Gastrocnemius medialis (tissue), 4 donors: ENCODE results near the gene LYG1.

Source experiments
- POLR2A ChIP-seq, 2 donors: fragments of 450-650 bp; IDR thresholded peaks; one replicate each; pipeline ENCODE4 v1.6.1; 2017; ENCODE audit warnings: antibody characterized with exemption in 2 of 2, mild to moderate bottlenecking in 2 of 2, moderate library complexity in 2 of 2
- TF ChIP-seq, protein P1 (sequence below), 5 experiments: fragments of 450-650 bp in 3 of 5; fragments of 200-600 bp in 2 of 5; sonication (generic) in 2 of 5; IDR thresholded peaks in 4 of 5; conservative IDR thresholded peaks in 1 of 5; 1 replicate in 4 of 5; 2 replicates in 1 of 5; pipeline ENCODE4 v1.5.1; 2016 to 2019; ENCODE audit warnings: antibody characterized with exemption in 5 of 5, mild to moderate bottlenecking in 3 of 5, moderate library complexity in 3 of 5

- TF ChIP-seq POLR2A (IDR thresholded peaks at IDR 0.05), result no peak
- TF ChIP-seq, protein P1, sequence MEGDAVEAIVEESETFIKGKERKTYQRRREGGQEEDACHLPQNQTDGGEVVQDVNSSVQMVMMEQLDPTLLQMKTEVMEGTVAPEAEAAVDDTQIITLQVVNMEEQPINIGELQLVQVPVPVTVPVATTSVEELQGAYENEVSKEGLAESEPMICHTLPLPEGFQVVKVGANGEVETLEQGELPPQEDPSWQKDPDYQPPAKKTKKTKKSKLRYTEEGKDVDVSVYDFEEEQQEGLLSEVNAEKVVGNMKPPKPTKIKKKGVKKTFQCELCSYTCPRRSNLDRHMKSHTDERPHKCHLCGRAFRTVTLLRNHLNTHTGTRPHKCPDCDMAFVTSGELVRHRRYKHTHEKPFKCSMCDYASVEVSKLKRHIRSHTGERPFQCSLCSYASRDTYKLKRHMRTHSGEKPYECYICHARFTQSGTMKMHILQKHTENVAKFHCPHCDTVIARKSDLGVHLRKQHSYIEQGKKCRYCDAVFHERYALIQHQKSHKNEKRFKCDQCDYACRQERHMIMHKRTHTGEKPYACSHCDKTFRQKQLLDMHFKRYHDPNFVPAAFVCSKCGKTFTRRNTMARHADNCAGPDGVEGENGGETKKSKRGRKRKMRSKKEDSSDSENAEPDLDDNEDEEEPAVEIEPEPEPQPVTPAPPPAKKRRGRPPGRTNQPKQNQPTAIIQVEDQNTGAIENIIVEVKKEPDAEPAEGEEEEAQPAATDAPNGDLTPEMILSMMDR (IDR thresholded peaks at IDR 0.05 in 4 of 5, conservative IDR thresholded peaks at IDR 0.05 in 1 of 5), result no peak
Measured at GRCh38 chr2:99256677-99257076, 44.3 kb downstream of the LYG1 start.
